B cell (primary cell): Measurements from ENCODE around the gene LRP2.

Experiments used
- CTCF ChIP-seq: fragments of 200-600 bp; IDR thresholded peaks from one replicate; pipeline ENCODE4 v1.8.0; 2022; ENCODE audit warnings: antibody characterized with exemption, mild to moderate bottlenecking
- EZH2 ChIP-seq: IDR thresholded peaks from 2 replicates; pipeline ENCODE4 v1.6.1; 2012; ENCODE audit warnings: borderline replicate concordance, low read depth, mild to moderate bottlenecking, moderate library complexity, low read length; ENCODE audit not compliant: insufficient read depth, poor library complexity, severe bottlenecking

GRCh38 chr2:169080250-169081069, 281.9 kb downstream of the LRP2 start:
- TF ChIP-seq EZH2 (no peak), CTCF (no peak)
